GF-D8 (cell line): ENCODE data around the gene TMA7.
"Not testable (repeated sequence)": the region's sequence is repeated elsewhere in the genome, so short reads cannot be mapped to it uniquely, and the experiment has no call there.

Experiments used
- DNase-seq: peaks from one replicate; lab custom pipeline; 2025; lab: John Stamatoyannopoulos, UW

TMA7 gene

GRCh38 chr3:48436477-48436787 lies 3.6 kb upstream of the TMA7 start:
- no peak for DNase-seq

- no peak for DNase-seq
Observed at GRCh38 chr3:48436855-48437254, 3.2 kb upstream of the TMA7 start.

GRCh38 chr3:48437812-48438211 lies 2.2 kb upstream of the TMA7 start:
- DNase-seq = no peak

GRCh38 chr3:48440590-48440958 lies 517 bp downstream of the TMA7 start:
- no peak for DNase-seq

- DNase-seq = no peak
Observed at GRCh38 chr3:48441940-48442339, 1.9 kb downstream of the TMA7 start.

GRCh38 chr3:48445277-48445882 lies 5.3 kb downstream of the TMA7 start:
- DNase-seq = no peak

- no peak for DNase-seq
Observed at GRCh38 chr3:48446043-48446424, 6.0 kb downstream of the TMA7 start.

GRCh38 chr3:48446425-48447193 lies 6.6 kb downstream of the TMA7 start, which contains the start of gene ATRIP:
TSS of gene ATRIP (plus strand) at chr3:48446737. CDS start at chr3:48446846, 109 bp downstream.
- DNase-seq = peak; percentile 34

- DNase-seq = no peak
Observed at GRCh38 chr3:48451270-48451669, 11.2 kb downstream of the TMA7 start.

- DNase-seq = no peak
Observed at GRCh38 chr3:48456456-48456855, 16.4 kb downstream of the TMA7 start.

GRCh38 chr3:48459331-48459730 lies 19.3 kb downstream of the TMA7 start:
- no peak for DNase-seq

GRCh38 chr3:48459773-48460516 lies 19.9 kb downstream of the TMA7 start:
- DNase-seq = no peak

- DNase-seq = no peak
Observed at GRCh38 chr3:48460517-48460902, 20.5 kb downstream of the TMA7 start.

GRCh38 chr3:48461767-48462166 lies 21.7 kb downstream of the TMA7 start:
- not testable (repeated sequence) for DNase-seq

GRCh38 chr3:48463703-48464102 lies 23.6 kb downstream of the TMA7 start:
- DNase-seq = no peak

GRCh38 chr3:48464713-48465221 lies 24.7 kb downstream of the TMA7 start:
- no peak for DNase-seq

GRCh38 chr3:48465237-48465530 lies 25.1 kb downstream of the TMA7 start:
- no peak for DNase-seq

GRCh38 chr3:48465531-48466378 lies 25.7 kb downstream of the TMA7 start:
- DNase-seq = peak; percentile 68

GRCh38 chr3:48466386-48467109 lies 26.5 kb downstream of the TMA7 start:
- DNase-seq = no peak

- no peak for DNase-seq
Observed at GRCh38 chr3:48467110-48467454, 27.0 kb downstream of the TMA7 start.

GRCh38 chr3:48467473-48468267 lies 27.6 kb downstream of the TMA7 start:
- no peak for DNase-seq
